Type B pancreatic cell (in vitro differentiated cells): ENCODE measurements around the gene EFHD1. TPM values are rescaled to one million over a fixed set of nuclear protein-coding genes. Genes with fewer than 3 reads are reported as not detected.

Experiments used
- DNase-seq: peaks from one replicate; pipeline ENCODE4 v3.0.0; 2021; ENCODE audit warnings: mixed read lengths; ENCODE audit not compliant: unreplicated experiment; ENCODE audit errors: extremely low spot score
- H3K27ac Mint-ChIP-seq: 2 replicates; pipeline ENCODE4 v1.8.0; 2021; ENCODE audit warnings: mild to moderate bottlenecking, mixed read lengths
- H3K27me3 Mint-ChIP-seq: 2 replicates; pipeline ENCODE4 v1.8.0; 2021; ENCODE audit warnings: mixed read lengths
- H3K36me3 Mint-ChIP-seq: 2 replicates; pipeline ENCODE4 v1.8.0; 2021; ENCODE audit warnings: mixed read lengths
- H3K4me1 Mint-ChIP-seq: one replicate; pipeline ENCODE4 v1.8.0; 2021; ENCODE audit warnings: mixed read lengths; ENCODE audit not compliant: unreplicated experiment
- H3K4me3 Mint-ChIP-seq: 2 replicates; pipeline ENCODE4 v1.8.0; 2021; ENCODE audit warnings: mild to moderate bottlenecking, mixed read lengths
- H3K9me3 Mint-ChIP-seq: 2 replicates; pipeline ENCODE4 v1.8.0; 2021; ENCODE audit warnings: mixed read lengths
- total RNA-seq: library from RNA; stranded (reverse); gene quantifications from 2 replicates; pipeline ENCODE4 v1.2.1, GENCODE V29; 2021; ENCODE audit warnings: low replicate concordance
- TF ChIP-seq, protein P1 (sequence below): fragments of 200-600 bp; sonication (generic); conservative IDR thresholded peaks from 2 replicates; pipeline ENCODE4 v1.5.0; 2021; ENCODE audit warnings: antibody characterized with exemption, mild to moderate bottlenecking

The EFHD1 gene
- total RNA-seq, 1 donor from 2014 or later, result 6.0 TPM

- H3K4me3 Mint-ChIP-seq, result no peak overlapping the region
- H3K4me1 Mint-ChIP-seq, result peaks cover 11% of the 10 kb centered on the region
- TF ChIP-seq, protein P1, sequence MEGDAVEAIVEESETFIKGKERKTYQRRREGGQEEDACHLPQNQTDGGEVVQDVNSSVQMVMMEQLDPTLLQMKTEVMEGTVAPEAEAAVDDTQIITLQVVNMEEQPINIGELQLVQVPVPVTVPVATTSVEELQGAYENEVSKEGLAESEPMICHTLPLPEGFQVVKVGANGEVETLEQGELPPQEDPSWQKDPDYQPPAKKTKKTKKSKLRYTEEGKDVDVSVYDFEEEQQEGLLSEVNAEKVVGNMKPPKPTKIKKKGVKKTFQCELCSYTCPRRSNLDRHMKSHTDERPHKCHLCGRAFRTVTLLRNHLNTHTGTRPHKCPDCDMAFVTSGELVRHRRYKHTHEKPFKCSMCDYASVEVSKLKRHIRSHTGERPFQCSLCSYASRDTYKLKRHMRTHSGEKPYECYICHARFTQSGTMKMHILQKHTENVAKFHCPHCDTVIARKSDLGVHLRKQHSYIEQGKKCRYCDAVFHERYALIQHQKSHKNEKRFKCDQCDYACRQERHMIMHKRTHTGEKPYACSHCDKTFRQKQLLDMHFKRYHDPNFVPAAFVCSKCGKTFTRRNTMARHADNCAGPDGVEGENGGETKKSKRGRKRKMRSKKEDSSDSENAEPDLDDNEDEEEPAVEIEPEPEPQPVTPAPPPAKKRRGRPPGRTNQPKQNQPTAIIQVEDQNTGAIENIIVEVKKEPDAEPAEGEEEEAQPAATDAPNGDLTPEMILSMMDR, result no peak
- no peak for DNase-seq
- H3K36me3 Mint-ChIP-seq, result no peaks in the 10 kb centered on the region
- no peaks in the 10 kb centered on the region for H3K9me3 Mint-ChIP-seq
- no peaks in the 10 kb centered on the region for H3K27me3 Mint-ChIP-seq
- no peak overlapping the region for H3K27ac Mint-ChIP-seq
These were observed 22.0 kb downstream of the EFHD1 start for GRCh38 chr2:232655392-232655791.

DNA sequence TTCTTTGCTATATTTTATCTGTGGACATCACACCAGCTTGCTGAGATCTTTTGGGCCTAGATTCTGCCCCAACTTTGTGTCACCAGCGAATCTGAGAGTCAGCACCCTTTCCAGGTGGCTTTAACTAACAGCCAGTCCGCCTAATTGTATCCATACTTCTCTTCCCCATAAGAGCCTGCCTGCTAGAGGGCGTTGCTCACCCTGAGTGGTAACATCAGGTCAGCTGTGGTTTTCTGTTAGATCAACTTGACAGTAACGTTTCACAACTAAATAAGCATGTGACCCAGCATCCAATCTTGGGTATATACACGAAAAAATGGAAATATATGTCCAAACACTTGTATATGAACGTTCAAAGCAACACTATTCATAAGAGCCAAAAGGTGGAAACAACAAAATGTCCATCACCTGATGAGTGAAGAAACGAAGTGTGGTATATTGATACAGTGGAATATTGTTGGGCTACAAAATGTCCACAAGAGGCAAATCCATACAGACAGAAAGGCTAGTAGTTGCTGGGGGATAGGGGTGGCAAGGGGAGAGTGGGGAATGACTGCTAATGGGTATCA lies 24.9 kb downstream of the EFHD1 start:
- Mint-ChIP-seq H3K36me3 (no peaks in the 10 kb centered on the region), H3K27me3 (no peaks in the 10 kb centered on the region), H3K4me1 (no peaks in the 10 kb centered on the region)

GRCh38 chr2:232659359-232659758 lies 26.0 kb downstream of the EFHD1 start:
- Mint-ChIP-seq H3K4me3 (no peak overlapping the region), H3K4me1 (no peaks in the 10 kb centered on the region)

More for the DNA sequence above, 24.9 kb downstream of the EFHD1 start:
- TF ChIP-seq, protein P1, result no peak
- no peak overlapping the region for H3K27ac Mint-ChIP-seq
- no peaks in the 10 kb centered on the region for H3K9me3 Mint-ChIP-seq
- H3K4me3 Mint-ChIP-seq, result no peak overlapping the region
- DNase-seq, result no peak

DNA sequence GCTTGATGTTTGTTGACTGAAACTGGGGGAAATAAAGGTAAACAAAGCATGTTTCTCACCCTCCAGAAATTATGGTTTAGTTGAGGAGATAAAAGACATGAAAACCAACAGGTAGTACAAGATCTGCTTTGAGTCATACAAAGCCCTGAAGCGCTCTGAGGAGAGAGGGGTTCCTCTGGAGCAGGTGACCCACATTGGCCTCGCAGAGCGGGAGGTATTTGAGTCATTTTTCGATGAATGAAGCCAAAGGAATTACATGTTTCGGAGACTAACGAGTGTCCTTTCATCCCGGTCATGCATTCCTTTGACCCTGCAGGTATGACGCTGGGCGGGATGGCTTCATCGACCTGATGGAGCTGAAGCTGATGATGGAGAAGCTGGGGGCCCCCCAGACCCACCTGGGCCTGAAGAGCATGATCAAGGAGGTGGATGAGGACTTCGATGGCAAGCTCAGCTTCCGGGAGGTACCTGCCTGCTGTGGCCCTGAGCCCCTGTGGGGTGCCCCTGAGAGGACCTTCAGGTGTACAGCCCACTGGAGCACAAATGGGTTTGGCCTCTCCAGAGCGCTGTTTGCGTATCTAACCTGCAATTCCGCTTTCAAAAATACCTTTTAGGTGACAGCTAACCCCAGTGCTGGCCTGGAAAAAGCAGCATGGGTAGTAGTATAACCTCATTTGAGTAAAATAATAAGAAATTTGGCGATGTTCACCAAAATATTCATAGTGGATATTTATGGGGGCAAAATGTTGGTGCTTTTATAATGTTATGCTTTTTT lies 29.3 kb downstream of the EFHD1 start:
- no peaks in the 10 kb centered on the region for H3K36me3 Mint-ChIP-seq
- H3K9me3 Mint-ChIP-seq, result no peaks in the 10 kb centered on the region
- no peak overlapping the region for H3K4me3 Mint-ChIP-seq
- TF ChIP-seq, protein P1, result no peak
- DNase-seq, result no peak
- no peaks in the 10 kb centered on the region for H3K27me3 Mint-ChIP-seq
- no peaks in the 10 kb centered on the region for H3K4me1 Mint-ChIP-seq
- H3K27ac Mint-ChIP-seq, result no peak overlapping the region

More at GRCh38 chr2:232659359-232659758, 26.0 kb downstream of the EFHD1 start:
- no peak for DNase-seq
- Mint-ChIP-seq H3K27ac (no peak overlapping the region), H3K27me3 (no peaks in the 10 kb centered on the region), H3K9me3 (no peaks in the 10 kb centered on the region), H3K36me3 (no peaks in the 10 kb centered on the region)
- TF ChIP-seq, protein P1, result no peak

DNA sequence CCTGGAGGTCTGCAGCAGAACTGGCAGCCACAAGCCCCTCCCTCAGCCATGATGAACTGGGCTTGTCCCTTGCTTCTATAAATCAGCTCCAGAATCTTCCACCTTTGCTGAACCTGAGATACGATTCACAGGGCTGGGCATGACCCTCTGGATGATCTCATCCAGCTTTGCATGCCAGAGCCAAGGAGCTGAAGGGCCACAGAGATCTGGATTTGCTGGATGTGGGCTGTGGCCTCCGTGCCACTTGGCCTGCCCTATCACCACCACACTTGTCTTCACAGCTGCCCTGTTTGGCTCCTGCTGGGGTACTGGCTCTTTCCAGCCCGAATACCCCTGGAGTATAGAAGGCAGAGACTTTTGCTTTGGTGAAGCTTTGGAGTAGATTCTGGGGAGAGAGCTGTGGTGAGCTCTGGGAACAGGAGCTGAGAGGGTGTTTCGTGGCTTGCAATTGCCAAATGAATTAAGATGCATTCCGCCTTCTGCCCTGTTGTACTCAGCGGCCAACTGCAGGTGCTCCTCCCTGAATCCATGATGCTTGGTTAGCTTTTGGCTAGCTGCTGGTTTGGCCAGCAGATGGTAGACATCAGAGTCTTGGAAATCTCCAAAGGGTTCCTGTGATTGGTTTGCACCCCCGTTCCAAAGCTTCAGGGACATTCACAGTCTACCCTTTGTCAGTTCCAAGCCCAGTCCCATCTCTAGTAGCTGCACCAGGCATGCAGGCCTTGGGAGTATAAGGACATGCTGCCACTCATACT lies 32.8 kb downstream of the EFHD1 start:
- peaks cover 4% of the 10 kb centered on the region for H3K27me3 Mint-ChIP-seq
- H3K4me1 Mint-ChIP-seq, result peaks cover 4% of the 10 kb centered on the region
- DNase-seq, result no peak
- TF ChIP-seq, protein P1, result no peak
- H3K36me3 Mint-ChIP-seq, result peaks cover 4% of the 10 kb centered on the region
- no peaks in the 10 kb centered on the region for H3K9me3 Mint-ChIP-seq
- no peak overlapping the region for H3K4me3 Mint-ChIP-seq
- no peak overlapping the region for H3K27ac Mint-ChIP-seq
